HG03097 (cell line): Measurements from ENCODE around the gene IDI2.

Experiments used
- ATAC-seq: cut with Tn5 transposase; IDR thresholded peaks from one replicate; pipeline ENCODE4 v1.9.1; 2021; ENCODE audit not compliant: unreplicated experiment, low FRiP score

The IDI2 gene

GRCh38 chr10:986137-986825 lies 39.4 kb downstream of the IDI2 start:
- ATAC-seq, result no peak

GRCh38 chr10:985361-985760 lies 40.3 kb downstream of the IDI2 start:
- ATAC-seq, result no peak

DNA sequence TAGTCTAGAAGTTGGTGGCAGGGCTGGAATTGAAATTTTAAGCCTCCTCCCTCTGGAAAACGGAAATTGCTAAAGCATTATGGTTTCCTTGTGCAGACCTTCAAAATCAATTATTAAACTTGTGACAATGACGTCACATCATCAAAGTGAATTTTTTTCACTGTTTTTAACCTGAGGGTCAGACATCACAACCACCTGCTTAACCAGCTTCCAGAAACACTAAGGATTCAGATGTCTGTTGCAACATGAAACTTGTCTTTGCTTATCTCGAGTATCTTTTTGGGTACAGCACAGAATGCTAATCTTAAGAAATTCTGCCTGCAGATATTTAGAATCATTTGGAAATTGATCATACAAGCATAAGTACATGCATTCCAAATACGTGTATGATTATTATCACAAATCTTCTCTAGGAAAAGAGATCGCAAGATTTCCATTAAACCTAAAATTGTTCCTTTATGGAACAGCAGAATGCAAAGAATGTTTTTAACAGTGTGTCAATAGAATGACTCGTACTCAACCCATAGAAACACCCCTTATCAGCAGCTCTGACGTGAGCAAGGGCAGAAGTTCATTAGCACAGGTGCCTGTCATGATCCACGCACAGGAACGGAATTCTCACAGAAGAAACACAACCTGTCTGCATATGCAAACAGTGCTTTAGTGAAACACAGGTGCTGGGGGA lies 41.5 kb downstream of the IDI2 start:
- ATAC-seq, result no peak

DNA sequence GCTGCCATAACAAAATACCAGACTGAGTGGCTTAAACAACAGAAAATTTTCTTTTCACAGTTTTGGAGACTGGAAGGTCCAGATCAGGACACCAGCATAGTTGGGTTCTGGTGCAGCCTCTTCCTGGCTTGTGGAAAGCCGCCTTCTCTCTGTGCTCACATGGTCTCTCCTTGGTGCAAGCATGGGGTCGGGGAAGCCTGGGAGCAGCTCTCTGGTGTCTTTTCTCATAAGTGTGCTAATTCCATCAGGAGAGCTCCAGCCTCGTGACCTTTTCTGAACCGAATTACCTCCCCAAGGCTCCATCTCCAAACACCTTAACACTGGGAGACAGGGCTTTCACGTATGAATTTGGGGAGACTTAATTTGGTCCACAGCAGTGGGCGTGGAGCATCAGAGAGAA lies 42.3 kb downstream of the IDI2 start:
- no peak for ATAC-seq

DNA sequence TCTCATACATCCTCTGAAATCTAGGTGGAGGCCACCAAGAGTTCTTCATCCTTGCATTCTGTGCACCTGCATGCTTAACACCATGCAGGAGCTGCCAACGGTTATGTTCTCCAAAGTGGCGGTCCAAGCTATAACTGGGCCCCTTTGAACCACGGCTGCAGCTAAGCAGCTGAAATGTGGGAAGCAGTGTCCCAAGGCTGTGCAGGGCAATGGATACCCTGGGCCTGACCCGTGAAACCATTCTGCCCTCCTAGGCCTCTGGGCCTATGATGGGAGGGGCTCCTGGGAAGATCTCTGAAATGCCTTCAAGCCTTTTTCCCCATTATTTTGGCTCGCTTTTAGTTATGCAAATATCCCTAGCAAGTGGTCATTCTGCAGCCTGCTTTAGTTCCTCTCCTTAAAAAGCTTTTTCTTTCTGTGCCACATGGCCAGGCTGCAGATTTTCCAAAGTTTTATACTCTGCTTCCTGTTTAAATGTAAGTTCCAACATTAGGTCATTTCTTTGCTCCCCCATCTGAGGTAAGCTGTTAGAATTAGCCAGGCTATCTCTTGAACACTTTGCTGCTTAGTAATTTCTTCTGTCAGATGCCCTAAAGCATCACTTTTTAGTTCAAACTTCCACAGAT lies 45.1 kb downstream of the IDI2 start:
- ATAC-seq, result no peak

DNA sequence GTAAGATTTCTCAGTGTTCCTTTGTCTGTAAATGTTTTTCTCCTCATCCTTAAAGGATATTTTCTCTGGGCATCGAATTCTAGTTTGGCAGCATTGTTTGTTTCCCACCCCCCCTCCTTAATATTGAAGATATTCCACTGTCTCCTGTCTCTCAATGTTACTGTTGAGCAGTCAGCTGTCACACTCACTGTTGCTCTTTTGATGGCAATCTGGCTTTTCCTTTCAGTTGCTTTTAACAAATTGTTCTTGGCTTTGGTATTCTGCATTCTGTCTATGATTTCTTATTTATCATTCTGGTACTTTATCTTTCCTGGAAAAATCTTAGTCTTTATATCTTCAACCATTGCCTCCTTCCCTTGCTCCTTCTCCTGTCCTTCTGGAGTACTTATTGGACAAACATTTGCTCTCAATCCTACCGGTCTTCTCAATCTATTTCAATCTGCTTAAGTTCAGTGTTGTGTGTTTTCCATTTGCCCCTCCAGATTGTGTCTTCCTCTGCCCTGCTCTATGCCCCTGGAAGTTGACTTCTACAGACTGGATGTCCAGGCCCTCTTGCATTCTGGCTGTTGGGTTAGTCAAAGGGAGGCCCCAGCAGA lies 46.7 kb downstream of the IDI2 start:
- no peak for ATAC-seq

GRCh38 chr10:976316-976715 lies 49.3 kb downstream of the IDI2 start:
- no peak for ATAC-seq

DNA sequence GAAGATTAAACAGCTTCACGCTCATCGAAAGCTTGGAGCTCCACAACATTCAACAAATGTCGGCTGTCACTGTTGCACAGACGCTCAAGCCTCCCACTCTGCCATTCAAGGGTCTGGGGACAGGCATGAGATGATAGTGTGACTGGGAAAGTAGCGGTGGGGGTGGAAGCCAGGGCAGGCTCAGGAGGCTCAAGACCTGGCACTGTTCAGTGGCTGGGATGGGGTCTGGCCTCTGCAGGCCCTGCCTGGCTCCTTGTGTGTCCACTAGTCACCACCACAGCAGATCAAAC lies 50.9 kb downstream of the IDI2 start:
- ATAC-seq, result no peak

GRCh38 chr10:974038-974784 lies 51.4 kb downstream of the IDI2 start:
- ATAC-seq, result no peak

DNA sequence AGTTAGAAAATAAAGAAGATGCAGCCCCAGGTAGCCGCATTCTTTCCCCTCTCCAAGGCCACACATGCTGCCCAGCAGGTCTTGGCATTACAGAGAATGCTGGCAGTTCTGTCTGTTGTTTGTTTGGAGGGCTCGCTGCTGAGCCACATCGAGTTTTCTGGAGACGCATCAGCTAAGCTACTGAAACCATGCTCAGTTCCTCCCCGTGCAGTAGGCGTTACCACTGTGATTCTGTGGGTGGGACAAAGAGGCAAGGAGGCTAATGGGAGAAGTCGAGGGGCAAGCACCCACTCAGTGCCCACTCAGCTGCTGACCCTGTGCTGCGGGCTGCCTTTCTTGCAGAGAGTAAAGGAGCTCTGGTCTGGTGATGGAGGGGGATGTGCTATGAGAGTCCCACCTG lies 52.9 kb downstream of the IDI2 start:
- ATAC-seq, result no peak

DNA sequence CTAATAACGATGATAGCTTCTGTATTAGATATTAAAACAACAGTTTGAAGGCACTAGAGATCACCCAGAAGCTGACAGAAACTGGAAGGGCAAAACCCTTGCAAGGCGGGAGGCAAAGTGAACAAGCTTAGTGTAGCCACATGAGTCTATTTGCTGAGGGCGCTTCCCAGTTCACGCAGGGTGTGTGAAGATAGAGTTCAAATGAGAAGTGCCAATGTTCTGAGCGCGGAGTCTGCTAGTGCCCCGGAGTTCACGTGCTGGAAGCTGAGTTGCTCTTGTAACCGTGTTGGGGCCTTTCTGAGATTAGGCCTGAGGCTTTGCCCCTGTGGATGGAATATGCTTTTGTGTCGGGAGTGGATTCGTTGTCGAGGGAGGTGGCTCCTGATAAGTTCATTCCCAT lies 54.0 kb downstream of the IDI2 start:
- no peak for ATAC-seq

- ATAC-seq, result no peak
Observed at GRCh38 chr10:971150-971542, 54.5 kb downstream of the IDI2 start.

- no peak for ATAC-seq
Observed at GRCh38 chr10:970311-971149, 55.1 kb downstream of the IDI2 start.

GRCh38 chr10:969473-970150 lies 56.0 kb downstream of the IDI2 start:
- no peak for ATAC-seq
